Stomach (tissue), 4 donors: ENCODE data around the gene PSME1.

Experiments used
- CTCF ChIP-seq, 7 experiments: fragments of 450-650 bp in 4 of 7; fragments of 200-600 bp in 3 of 7; sonication (generic) in 3 of 7; IDR thresholded peaks; one replicate each; pipeline ENCODE4 v1.5.1; 2016 to 2019; ENCODE audit warnings: antibody characterized with exemption in 7 of 7, control low read depth in 2 of 7, mild to moderate bottlenecking in 1 of 7
- POLR2A ChIP-seq, 4 donors: fragments of 450-650 bp; IDR thresholded peaks; one replicate each; pipeline ENCODE4 v1.6.1; 2016; ENCODE audit warnings: antibody characterized with exemption in 4 of 4, control low read depth in 2 of 4, mild to moderate bottlenecking in 1 of 4, moderate library complexity in 1 of 4
- POLR2AphosphoS5 ChIP-seq, 3 donors: sonication (generic); formaldehyde crosslinking; IDR thresholded peaks; one replicate each; pipeline ENCODE4 v1.6.1; 2016; ENCODE audit warnings: antibody characterized with exemption in 3 of 3

GRCh38 chr14:24165785-24166184 lies 29.8 kb downstream of the PSME1 start:
- TF ChIP-seq POLR2A (IDR thresholded peaks at IDR 0.05) (no peak), CTCF (IDR thresholded peaks at IDR 0.05) (no peak), POLR2AphosphoS5 (IDR thresholded peaks at IDR 0.05) (no peak)
